GM12801 (cell line): ENCODE data around the gene SFPQ.

Experiments used
- CTCF ChIP-seq: IDR thresholded peaks from one replicate; pipeline ENCODE4 v1.5.1; 2011; ENCODE audit warnings: control low read depth; ENCODE audit not compliant: insufficient read length; ENCODE audit errors: extremely low read depth

Gene SFPQ

GRCh38 chr1:35151220-35151619 lies 41.7 kb downstream of the SFPQ start:
- no peak for TF ChIP-seq CTCF

- TF ChIP-seq CTCF = no peak
These were observed 49.0 kb downstream of the SFPQ start for GRCh38 chr1:35143737-35144508.

GRCh38 chr1:35136780-35137179 lies 56.2 kb downstream of the SFPQ start:
- TF ChIP-seq CTCF = no peak
